GM19467 (cell line): Measurements from ENCODE around the gene CCDC7.

Source experiments
- ATAC-seq: cut with Tn5 transposase; IDR thresholded peaks from one replicate; pipeline ENCODE4 v1.9.1; 2021; ENCODE audit warnings: mild to moderate bottlenecking, moderate library complexity; ENCODE audit not compliant: unreplicated experiment

CCDC7 gene

GRCh38 chr10:32923849-32924248 lies 477.9 kb downstream of the CCDC7 start:
- no peak for ATAC-seq
